GM15510 (cell line): ENCODE measurements around the gene ENDOV.

Experiments used
- POLR2A ChIP-seq: IDR thresholded peaks from 3 replicates; pipeline ENCODE4 v1.6.1; 2011; ENCODE audit warnings: borderline replicate concordance; ENCODE audit not compliant: insufficient read length; ENCODE audit errors: extremely low read depth

ENDOV gene

DNA sequence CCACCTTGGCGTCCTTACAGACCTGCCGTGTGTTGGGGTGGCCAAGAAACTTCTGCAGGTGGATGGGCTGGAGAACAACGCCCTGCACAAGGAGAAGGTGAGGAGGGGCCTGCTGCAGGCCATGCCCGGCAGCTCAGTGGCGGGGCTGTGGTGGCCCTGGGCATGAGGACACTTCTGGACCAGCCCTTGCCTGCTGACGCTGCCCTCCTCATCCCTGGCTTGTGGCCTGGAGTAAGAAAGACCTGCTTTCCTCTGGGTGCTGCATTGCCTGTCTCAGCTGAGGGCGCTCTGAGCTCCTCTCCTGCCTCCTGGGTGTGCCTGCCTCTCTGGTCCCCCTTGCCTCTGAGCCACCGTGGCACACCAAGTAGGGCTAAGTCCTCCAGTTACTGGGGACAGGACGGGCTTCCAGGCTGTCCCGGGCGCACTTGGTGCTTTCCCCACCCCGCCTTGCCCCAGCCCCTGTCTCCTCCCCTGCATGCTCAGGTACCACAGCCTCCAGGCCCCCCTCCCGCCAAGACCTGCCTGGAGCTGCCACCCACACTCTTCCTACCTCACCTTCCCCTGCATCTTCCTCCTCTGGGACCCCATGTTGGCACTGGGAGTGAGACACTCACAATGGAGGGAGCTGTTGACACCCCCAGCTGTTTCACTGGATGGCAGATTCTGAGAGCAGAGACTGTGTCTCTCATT lies 8.7 kb downstream of the ENDOV start:
- no peak for TF ChIP-seq POLR2A

DNA sequence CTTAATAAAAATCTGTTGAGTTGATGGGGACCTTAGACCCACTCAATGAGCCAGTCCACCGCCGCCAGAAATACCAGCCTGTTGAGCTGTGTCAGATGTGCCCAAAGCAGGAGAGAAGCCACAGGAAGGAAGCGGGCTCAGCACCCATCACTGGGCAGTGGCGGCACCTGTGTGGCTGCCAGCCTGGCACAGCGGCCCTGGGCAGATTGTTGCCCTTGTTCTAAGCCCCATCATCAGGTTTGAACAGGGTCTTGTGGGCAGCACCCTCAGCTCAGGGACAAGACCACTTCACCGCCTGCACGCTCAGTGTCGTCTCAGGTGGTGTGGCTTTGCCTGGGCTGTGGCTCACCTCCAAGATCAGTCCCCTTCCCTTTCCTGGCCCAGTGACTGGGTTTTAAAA lies 9.3 kb downstream of the ENDOV start:
- no peak for TF ChIP-seq POLR2A

DNA sequence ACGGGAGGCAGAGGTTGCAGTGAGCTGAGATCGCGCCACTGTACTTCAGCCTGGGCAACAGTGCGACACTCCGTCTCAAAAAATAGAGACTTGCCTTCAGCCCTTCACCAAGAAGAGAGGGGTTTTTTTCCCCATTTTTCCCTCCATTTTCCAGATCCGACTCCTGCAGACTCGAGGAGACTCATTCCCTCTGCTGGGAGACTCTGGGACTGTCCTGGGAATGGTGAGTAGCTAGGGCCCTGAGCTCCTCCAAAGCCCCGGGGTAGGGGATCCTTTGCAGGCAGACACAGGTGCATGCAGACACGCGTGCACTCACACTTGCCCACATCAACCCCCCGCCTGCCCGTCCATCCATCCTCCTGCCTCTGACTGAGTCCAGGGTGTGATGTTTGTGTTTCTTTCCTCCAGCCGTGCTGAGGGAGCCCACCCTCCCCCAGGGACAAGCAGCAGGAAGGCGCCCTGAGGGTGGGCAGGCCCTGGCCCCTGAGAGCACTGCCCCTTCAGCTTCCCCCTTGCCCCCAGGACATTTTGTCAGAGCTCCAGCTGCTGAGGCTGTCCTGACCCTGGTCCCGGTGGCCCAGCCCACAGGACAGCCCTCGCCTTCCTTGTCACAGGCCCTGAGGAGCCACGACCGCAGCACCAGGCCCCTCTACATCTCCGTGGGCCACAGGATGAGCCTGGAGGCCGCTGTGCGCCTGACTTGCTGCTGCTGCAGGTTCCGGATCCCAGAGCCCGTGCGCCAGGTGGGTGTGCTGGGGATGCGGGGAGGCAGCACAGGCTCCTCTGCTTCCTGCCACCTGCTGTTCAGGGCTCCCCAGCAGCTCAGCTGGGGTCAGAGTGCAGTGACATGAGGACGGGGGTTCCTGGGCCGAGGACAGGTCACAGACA lies 10.2 kb downstream of the ENDOV start:
- no peak for TF ChIP-seq POLR2A

DNA sequence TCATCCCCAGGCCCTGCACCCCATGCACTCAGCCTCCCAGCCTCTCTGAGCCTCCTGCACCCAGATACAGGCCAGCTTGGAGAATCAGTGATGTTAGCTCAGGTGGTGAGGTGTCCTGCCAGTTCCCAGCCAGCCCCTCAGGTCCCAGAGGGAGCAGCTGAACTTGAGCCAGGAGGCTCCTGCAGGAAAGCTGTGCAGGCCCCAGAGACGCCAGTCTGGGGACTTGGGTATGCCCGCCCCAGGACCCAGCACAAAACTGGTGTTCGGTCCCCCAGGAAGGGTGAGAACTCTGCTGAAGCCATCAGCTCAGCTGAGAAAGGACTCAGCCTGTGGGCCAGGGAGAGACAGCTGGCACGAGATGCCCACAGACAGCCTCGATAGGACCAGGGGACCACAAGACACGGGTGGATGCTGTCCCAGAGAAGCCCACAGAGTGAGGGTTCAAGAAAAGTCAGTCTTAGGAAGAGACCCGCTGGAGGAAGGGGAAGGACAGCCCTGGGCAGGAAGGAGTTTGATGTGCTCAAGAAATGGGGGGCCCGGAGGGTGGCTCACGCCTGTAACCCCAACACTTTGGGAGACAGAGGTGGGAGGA lies 11.0 kb downstream of the ENDOV start:
- TF ChIP-seq POLR2A, result no peak

DNA sequence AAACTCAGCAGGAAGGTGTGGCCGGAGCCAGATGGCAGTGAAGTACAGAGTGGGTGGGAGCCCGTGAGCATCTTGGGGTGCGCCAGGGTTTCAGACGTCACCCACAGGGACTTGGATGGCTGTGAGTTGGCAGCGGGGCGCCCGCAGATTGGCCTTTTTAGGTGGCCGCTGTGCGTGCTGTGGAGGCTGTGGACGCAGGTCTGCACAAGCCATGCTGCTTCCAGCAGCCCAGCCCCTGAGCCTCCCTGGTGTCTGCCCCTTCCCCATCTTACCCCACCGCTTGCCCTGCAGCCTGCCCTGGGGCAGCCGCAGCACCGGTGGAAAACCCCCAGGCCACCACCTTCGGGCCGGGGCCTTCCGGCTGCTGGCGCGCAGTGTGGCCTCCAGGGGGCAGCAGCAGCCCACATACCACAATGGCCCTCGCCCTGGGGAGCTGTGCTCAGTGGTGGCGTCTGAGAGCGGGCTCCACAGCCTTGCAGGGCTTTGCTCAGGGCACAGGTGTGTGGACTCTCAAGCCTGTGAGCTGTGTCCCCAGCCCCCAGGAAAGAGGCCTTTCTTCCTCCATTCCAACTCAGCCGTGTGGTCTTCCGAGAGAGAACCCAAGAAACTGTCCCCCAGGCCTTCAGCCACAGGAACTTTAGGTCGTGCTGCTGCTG lies 11.8 kb downstream of the ENDOV start:
- no peak for TF ChIP-seq POLR2A

DNA sequence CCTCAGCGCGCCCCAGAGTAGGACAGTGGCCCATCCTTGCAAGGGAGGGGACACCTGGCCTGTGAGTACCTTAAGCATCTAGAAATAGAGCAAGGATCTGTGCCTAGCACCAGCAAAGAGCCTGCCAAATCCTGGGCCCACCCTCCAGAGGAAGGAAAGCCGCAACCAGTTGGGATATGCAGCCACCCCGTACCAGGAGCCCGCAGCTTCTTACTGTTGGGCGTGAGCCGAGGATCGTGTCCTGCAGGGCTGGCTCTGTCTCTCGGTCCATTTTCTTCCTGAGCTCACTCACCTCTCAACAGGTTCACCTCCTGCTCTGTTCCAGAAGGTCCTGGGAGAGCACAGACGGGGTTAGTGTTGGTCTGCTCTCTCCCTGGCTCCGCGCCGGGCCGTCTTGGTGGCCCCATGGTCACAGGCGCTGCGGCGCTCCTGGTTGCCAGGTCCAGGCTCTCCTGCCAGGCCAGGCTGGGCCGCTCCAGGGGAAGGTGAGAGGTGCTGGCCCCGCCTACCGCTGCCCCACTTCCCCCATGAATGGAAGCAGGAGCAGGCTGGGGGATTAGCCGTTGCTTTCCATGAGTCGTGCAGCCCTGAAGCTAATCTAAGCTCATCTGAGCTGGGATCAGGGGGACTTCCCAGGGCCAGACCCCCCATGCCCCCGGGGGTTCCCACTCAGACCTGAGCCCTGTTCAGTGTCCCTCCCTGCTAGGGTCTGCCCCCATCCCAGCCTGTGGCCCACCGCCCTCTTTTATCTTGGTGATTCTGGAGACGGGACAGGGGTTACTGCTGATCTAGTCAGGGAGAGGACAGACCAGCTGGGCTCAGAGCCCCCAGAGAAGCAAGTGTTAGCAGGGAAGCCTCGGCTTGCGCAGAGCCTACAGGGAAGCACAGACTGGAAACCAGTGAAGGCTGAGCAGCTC lies 12.7 kb downstream of the ENDOV start:
- no peak for TF ChIP-seq POLR2A

DNA sequence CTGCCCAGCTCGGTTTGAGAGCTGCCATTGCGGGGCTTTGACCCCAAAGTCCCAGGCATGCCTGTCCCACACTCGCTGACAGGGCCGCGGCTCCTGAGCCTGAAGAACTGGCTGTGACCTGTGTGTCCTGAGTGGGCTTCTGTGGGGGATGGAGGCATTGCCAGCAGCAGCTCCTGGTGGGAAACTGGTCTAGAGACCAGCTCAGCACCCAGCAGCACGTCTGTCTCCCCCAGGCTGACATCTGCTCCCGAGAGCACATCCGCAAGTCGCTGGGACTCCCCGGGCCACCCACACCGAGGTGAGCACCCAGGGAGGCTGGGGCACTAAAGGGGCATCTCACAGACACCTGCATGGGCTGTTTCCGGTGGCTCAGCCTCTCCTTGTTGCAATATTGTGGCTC lies 13.4 kb downstream of the ENDOV start:
- TF ChIP-seq POLR2A, result no peak

DNA sequence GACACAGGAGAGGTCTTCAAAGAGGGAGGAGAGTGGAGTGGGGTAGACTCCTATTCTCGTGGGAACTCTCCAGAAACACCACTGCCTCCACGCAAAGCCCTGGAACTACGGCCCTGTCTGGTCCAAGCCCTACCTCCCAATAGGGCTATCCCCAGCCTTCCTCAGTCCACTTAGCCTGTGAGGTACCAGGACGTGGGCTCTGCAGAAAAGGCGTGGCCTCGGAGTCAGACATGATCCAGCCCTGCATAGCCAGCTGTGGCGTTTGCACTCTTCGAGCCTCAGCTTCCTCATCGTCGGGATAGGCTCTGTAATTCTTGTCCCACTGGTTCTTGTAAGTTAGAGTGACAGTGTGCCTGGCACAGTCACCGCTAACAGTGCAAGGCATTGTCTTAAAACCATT lies 13.8 kb downstream of the ENDOV start:
- no peak for TF ChIP-seq POLR2A

DNA sequence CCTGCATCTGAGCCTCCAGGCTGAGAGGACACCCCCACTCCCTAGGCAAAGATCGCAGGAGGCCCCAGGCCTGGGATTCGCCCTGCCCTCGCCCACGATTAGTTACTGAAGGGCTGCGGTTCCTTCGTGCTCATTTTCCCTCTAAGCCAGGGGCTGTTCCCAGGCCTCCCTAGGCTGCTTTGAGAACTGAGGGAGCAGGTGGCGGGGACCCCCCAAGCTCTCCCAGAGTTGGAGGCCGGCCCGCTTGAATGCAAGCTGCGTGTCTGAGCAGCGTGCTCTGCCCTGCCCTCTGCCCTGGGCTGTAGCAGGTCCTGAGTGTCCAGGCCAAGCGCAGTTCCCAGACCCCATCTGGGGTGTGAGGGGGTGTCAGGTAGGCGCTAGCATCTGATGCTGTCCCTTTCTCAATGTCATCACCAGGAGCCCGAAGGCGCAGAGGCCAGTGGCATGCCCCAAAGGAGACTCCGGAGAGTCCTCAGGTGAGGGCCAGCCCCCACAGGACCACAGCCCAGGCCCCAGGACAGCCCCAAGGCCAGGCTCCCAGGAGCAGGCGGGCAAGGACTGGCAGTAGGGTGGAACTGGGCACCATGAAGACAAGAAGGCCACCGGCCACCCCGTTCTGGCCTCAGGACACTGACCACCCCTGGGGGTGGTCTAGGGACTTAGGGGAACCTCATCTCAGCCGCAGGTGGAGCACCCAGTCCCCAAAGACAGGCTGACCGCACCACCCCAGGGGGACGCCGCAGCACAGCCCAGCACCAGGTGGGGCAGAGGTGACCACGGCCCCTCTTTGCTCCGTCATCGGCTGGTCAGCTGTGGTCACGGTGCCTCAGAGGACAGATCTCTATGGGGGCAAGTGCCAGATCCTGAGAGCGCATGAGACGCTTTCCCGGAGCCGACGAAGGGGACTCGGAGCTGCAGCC lies 14.6 kb downstream of the ENDOV start:
- TF ChIP-seq POLR2A, result no peak

DNA sequence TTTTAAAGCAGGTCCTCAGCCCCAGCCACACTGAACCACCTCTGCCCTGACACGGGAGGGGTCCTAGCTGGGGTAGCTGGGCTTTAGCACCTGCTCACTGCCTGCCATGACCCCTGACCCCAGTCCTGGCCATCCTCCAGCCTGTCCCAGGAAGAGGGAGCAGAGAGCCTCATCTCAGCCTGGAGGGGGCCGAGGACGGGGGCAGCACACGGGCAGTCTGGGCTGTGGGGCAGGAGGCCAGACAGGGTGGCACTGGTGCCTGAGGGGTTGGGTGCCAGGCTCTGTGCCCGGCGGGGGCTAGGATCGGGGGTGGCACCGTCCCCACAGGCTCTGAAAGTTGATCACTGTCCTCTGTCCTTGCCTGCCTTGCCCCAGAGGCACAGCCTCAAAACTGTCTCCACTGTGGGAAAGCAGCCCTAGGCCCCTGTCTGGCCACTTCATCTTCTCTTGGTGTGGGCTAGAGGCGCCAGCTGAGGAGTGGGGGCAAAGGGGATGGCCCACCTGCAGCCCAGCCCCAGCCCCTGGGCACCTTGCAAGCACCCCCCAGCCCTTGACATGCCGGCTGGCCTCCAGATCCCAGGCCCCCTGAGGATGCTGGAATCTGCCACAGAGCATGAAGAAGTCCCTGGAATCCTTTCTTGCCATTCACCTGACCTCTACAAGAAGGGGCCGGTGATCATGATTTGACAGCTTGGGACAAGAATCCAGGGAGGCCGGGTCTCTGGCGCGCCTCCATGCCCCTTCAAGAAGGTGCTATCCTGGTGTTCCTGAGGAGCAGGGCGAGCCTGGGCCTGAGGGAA lies 15.7 kb downstream of the ENDOV start:
- no peak for TF ChIP-seq POLR2A

DNA sequence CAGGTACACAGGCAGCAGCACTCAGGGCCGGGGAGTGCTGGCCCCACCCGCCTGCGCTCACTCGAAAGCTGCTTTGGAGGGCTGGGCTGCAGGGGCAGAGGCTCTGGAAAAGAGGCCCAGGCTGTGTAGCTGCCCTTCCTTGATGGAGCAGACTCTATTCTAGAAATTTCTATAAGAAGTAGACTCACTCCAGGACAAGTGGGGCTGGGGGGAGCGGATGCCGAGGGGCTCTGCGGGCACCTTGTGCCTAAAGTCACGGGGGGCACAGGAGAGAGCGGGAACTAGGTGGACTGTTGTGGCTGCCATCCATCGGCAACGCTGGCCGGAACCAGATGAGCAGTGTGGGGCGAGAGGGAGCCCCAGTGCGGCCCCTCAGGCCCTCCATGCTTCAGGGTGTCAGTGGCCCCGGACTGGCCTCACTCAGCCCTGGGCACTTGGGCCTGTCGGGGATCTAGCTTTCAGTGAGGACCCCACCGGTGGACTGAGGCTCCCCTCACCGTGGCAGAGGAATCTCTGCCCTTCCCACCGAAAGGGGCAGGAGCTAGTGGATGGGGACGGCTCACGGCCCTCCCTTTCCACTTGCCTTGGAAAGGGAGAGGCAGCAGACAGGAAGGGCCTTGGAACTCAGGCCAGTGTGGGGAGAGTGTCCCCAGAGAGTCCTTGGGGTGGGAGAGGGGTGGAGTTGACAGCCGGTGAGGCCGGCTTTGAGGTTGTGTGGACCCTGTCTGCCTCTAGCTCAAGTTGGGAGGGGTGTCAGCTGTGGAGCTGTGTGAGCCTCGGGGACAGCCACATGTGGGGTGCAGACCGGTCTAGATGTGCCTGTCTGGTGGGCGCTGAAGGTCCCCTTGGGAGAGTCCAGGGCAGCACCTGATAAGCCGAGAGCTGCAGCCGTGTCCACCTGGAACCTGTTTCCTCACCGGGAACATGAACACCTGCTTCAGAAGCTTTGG lies 16.6 kb downstream of the ENDOV start:
- TF ChIP-seq POLR2A, result no peak
